ENCODE data around the gene RTN1.

Gene RTN1

DNA sequence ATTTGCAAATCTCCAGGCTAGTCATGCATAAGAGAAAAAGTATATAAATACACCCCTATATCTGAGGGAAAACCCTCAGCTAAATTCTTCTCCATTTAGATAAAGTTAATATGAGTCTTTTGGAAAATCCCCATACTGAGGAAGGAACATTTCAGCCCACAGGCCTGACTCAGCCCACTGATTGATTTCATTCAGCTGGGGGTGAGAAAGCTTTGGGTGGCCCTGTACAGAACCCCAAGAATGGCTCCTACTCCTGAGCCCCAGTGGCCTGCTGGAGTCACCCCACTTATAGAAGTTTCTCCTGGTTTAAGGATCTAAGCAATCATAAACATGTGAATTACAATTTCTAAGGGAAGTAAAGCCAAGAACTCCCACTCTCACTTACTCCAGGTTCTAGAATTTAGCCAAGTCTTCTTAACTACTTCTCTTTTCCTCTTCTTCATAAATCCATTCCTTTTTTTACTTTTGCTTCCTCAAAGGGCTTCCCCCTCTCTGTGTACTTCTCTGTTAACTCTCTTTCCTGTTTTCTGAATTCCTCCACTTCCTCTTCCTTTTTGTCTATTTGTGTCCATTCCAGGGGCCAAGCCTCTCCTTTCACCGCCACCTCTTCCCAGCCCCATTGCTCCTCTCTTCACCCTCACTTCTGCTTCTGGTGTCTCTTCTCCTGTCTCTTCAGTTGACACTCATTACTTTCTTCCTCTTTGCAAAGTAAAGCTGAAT lies 21.0 kb downstream of the RTN1 start:
- TF ChIP-seq, protein P1, sequence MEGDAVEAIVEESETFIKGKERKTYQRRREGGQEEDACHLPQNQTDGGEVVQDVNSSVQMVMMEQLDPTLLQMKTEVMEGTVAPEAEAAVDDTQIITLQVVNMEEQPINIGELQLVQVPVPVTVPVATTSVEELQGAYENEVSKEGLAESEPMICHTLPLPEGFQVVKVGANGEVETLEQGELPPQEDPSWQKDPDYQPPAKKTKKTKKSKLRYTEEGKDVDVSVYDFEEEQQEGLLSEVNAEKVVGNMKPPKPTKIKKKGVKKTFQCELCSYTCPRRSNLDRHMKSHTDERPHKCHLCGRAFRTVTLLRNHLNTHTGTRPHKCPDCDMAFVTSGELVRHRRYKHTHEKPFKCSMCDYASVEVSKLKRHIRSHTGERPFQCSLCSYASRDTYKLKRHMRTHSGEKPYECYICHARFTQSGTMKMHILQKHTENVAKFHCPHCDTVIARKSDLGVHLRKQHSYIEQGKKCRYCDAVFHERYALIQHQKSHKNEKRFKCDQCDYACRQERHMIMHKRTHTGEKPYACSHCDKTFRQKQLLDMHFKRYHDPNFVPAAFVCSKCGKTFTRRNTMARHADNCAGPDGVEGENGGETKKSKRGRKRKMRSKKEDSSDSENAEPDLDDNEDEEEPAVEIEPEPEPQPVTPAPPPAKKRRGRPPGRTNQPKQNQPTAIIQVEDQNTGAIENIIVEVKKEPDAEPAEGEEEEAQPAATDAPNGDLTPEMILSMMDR (conservative IDR thresholded peaks at IDR 0.05) = no peak
- H3K27ac ChIP-seq = no peak overlapping the region

DNA sequence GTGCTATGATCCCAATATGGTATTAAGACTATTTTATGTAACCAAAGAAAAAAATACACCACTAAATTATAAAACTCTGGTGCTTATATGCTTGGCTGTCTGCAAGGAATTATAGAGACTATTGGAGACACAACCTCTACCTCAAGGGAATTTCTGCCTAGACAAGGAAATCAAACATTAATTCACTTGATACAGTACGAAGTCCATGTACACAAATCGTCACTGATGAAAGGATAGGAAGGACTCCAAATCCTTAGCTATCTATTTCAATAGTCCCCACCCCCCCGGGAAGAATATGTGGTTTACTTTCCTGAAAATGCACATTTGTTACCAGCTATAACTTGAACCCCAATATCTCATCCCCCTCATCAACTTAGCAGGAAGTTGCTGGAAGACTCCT lies 21.9 kb downstream of the RTN1 start:
- TF ChIP-seq, protein P1 (conservative IDR thresholded peaks at IDR 0.05) = no peak
- H3K27ac ChIP-seq = peak overlapping the region; percentile 59; the same call in 1 of the 2 replicates

DNA sequence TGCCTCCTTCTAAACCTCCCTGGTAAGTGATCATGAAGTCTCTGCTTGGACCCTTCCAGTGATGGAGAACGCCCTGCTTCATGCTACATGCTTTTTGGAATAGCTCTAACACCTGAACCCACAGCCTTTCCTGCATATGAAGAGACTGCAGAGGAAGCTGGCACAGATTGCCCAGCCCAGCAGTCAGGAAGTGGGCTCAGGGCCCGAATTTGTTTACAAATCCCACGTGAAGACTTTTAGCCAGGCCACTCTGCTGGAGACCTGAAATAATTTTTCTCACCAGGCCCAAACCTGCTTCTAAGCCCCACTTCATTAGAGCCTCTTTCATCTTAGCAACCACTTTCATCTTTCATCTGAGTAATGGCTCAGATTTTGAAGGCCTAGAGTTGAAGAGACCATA lies 22.9 kb downstream of the RTN1 start:
- peak overlapping the region; percentile 59 for H3K27ac ChIP-seq
- TF ChIP-seq, protein P1 (conservative IDR thresholded peaks at IDR 0.05) = no peak

DNA sequence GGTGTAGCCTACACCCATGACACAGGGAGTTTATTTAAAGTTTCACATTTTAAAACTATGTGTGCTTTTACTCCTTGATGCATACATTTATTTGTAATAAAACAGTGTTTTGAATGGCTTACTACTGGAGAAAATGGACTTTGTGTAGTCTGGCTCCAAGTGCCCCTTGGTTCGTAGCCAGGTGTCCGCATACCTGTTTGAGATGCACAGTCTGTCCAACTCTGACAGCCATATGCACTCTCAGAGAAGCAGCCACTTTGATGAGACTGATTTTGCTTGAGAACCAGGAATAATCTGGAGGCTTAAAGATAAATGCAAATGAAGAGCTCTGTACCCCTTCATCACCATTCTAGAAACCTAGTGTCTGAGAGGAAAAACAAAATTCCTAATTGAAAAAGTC lies 24.0 kb downstream of the RTN1 start:
- H3K27ac ChIP-seq = peak overlapping the region; percentile 59
- TF ChIP-seq, protein P1 (conservative IDR thresholded peaks at IDR 0.05) = no peak

DNA sequence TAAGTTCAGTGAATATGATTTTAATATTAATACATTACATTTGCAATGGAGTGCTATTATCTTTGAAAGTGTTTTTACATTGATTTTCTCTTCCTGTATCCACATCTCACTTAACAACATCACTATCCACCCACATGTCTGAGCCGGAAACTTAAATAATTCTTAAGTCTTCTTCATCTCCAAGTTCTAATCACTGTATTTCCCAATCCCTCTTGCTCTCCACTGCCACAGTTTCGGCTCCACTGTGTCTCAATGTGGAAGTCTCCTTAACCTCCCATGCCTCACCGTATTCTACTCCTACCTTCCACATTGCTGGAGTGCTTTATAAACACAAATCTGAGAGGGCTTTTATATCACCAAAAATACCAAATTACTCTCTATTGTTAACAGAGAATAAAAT lies 25.3 kb downstream of the RTN1 start:
- TF ChIP-seq, protein P1 (conservative IDR thresholded peaks at IDR 0.05) = no peak
- H3K27ac ChIP-seq = no peak overlapping the region

DNA sequence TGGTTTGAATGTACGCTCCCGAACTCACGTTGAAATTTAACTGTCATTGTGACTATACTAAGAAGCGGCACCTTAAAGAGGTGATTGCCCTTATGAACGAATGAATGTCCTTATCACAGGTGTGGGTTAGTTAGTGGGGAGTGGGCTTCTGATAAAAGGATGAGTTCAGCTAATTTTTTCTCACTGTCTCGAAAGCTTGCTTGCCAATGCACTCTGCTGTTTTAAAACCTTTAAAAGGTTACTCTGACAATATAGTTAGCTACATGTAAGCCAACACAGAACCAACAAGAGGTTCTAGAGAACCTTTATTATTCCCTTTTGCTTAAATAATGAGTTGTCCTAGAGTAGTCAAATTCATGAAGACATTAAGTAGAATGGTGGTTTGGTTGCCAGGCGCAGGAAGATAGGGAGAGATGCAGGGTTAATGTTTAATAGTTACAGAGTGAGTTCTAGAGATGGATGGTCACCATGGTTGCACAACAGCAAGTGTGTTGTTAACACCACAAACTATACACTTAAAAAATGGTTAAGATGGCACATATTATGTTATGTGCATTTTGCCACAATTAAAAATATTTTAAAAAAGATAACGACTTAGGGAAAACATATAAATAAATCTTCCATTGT lies 26.3 kb downstream of the RTN1 start:
- H3K27ac ChIP-seq = no peak overlapping the region
- TF ChIP-seq, protein P1 (conservative IDR thresholded peaks at IDR 0.05) = no peak

DNA sequence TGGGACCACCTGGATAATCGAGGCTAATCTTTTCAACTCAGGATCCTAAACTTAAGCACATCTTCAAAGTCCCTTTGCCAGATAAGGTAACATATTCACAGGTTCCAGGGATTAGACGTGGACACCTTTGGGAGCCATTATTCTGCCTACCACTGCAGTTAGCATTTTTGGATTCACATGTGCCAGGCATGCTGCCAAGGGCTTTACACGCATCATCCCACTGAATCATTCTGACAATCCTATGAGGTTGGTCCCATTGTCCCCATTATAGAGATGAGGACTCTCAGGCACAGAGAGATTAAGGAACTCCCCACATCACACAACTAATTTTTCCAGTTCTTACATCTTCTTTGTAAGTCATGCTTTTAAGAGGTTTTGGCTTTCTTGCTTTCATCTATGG lies 34.5 kb downstream of the RTN1 start:
- TF ChIP-seq, protein P1 (conservative IDR thresholded peaks at IDR 0.05) = no peak
- no peak overlapping the region for H3K27ac ChIP-seq

All from VCaP (cell line).